GM21737 (cell line): Measurements from ENCODE around the gene WNK1.
"Not testable (repeated sequence)": the region's sequence is repeated elsewhere in the genome, so short reads cannot be mapped to it uniquely, and the experiment has no call there.

Source experiments
- ATAC-seq: cut with Tn5 transposase; IDR thresholded peaks from one replicate; pipeline ENCODE4 v1.9.1; 2021; ENCODE audit warnings: mild to moderate bottlenecking, moderate library complexity; ENCODE audit not compliant: unreplicated experiment

Gene WNK1

DNA sequence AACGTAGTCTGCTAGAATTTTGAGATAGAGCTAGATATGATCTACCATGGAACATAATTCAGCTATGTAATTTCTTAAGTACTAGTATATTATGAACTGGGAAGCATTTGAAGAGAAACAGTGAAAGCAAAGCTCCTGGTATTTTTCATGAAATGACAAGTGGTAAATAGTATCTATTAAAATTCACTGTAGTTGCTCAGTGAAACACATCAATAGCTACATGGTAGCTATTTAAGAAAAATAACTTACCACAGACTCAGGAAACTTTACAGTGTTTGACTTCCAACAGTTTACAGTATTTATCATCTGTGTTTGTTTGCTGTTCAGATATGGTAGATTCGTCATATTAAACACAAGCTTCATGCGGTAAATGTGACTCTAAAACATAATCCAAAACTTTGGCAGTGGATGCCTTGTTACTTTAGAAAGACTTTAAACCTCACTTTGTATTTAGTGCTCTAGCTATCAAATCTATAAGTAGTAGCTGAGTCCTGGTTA lies 25.2 kb downstream of the WNK1 start:
- ATAC-seq = no peak

DNA sequence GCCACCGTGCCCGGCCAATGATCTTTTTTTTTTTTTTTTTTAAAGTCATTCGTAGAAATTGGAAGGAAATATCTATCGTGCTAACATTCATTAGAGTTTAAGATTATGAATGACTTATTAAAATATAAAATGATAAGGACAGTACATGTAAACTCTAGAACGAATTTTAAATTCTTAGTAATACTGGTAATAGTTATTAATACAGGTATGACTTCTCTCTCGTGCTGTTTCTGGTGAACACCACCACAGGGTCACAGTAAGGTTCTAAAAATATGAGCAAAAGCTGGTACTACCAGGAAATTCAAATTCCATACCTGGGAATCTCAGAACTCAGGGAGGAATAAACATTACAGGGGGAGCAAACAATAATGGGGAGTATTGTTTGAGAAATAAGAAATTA lies 26.2 kb downstream of the WNK1 start:
- ATAC-seq = no peak

DNA sequence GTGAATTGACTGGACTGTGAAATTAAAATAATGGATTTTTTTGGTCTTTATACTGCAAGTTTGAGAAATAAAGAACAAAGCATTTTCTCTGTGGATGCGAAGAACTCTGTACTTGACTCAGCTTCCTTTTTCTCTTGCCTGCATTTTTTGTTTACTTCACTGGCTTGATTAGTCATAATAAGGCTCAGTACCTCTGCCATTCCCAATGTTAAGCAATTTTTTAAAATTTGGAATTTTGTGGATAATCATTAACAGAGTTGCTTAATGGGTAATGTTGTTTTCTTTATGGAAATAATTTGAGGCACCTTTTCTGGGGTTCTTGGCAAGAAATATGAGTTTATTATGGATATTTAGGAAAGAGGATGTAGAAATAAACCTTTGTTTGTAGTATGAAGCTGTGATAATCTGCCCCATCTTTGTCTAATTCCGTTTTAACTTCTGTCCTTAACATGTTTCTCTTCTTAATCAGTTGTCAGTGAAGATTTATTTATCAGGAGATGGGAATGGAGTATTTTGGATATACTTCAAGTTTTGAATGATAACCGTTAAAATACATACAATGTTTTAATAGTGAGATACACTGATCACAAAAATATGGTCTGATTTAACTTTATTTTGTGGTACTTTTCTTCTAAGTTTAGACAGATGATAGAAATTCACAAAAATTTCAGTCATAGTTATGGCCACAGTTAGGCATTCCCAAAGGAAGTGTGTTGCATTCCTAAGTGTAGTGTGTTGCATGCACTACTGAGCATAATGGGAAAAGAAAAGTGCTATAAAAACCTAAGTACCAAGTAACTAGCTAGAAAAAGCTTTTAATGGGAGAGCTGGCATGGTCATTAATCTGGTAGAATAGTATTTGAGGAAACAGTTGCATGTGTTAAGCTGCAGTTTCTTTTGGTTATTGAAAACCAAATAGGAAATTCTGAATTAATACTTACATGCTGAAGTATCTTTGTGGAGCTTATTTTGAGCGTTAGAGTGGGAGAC lies 27.7 kb downstream of the WNK1 start:
- no peak for ATAC-seq

DNA sequence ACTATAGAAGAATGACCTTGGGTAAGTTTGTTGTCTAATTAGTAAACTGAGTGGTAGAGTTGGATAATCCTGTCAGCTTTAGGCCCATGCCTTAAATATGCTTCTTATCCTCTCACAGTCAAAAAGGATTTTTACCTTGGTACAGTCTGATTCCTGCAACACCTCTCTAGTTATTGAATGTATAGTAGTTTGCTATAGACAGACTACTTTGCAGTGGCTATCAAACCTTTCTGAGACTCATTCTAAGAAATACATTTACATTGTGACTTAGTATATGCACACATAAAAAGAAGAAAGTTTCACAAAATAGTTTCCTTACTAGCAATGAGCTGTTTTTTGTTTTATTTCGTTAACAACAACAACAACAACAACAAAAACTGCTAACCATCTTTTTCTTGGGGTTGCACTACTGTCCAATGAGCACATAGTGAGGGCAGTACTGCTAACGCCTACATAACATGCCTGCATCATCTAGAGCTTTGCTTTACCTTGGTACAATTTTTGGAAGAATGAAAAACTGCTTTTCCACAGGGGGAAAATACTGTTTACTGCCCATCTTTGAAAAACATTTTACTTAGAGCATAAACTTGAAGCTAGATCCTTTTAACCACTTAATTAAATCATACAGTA lies 28.5 kb downstream of the WNK1 start:
- no peak for ATAC-seq

DNA sequence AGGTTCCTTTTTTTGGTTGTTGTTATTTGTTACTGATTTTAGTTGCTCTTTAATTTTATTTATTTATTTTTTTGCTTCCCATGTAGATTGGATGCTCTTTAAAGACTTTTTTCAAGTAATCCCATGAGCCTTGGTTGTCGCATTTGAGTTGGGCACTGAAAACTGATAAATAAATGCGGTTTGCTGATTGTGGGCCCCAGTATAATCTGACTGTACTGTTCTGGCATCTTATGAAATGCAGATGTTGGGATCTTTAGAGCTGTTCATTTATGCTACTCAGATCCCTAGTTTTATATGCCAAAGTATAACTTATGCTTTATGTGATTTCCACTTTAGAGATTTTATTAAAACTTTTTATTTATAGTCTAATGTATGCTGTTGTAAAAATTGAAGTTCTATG lies 33.3 kb downstream of the WNK1 start:
- no peak for ATAC-seq

DNA sequence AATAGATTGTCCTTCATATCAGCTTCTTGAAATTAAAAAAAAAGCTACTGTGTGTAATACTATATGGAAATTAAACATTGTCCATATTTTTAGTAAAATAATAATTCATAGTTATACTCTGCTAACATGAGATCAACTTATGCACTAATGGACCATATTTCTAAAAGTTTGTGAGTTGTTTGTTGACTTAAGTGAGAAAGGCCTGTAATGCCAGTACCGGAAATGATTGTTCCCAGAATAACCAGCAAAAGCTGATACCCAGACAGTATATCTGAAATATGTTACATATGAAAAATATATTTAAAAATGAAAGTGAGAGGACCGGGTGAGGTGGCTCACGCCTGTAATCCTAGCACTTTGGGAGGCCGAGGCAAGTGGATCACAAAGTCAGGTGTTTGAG lies 35.9 kb downstream of the WNK1 start:
- no peak for ATAC-seq

DNA sequence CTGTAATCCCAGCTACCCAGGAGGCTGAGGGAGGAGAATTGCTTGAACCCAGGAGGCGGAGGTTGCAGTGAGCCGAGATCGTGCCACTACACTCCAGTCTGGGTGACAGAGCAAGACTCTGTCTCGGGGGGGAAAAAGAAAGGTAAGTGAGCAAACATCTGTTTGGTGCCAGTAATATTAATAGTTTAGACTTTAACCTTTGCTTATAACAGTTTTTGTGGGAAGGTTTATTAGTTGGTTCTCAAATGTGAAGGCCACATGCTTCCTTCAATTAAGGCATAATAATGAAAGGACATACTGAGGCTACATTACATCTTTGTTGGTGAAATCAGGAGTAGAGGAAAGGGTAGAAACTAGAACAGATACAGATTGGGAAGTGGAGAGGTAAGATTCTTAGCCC lies 36.4 kb downstream of the WNK1 start:
- not testable (repeated sequence) for ATAC-seq

DNA sequence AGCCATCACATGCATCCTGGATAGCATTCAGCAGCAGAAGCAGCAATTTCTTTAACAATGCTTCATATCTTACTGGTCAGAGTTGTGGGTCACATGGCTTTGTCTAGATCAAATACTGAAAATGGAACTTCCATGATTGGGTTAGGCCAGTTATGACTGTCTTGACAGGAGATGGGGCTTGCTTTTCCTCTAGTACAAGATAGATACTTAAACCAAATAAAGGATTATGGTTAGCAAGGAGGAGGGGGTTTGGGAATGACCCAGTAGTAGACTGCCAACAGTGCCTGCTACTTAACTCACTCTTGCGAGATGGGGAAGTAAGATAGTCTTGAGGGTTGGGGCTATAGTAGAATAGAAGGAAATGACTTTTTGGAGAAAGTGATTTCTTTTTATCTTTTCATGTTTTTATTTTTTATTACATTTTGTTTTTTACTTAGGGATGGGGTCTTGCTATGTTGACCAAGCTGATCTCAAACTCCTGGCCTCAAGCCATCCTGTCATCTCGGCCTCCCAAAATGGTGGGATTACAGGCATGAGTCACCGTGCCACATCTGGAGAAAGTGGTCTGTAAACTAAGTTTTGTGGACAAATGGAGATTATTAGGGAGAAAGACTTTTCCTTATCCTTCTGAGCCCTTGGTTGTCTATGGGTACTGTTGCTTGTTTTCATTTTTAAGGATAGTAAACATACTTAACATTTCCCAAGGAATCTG lies 37.6 kb downstream of the WNK1 start:
- ATAC-seq = no peak

DNA sequence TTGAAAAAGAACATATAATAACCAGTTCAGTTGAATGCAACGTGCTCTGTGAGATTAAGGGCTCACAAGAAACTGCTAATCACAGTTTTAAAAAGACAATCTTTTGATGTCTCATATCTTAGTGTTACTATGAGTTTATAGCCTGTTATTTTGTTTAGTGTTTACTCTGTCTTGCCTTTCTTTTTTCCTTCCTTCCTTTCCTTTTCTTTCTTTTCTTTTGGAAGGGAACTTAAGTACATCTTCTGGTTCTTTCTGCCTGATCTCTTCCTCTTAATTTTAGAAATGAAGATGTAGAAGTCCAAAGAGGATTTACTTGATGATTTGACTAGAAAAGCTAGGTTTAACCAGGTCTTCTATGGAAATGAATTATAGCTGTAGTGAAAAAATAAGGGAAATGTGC lies 38.2 kb downstream of the WNK1 start:
- ATAC-seq = no peak

DNA sequence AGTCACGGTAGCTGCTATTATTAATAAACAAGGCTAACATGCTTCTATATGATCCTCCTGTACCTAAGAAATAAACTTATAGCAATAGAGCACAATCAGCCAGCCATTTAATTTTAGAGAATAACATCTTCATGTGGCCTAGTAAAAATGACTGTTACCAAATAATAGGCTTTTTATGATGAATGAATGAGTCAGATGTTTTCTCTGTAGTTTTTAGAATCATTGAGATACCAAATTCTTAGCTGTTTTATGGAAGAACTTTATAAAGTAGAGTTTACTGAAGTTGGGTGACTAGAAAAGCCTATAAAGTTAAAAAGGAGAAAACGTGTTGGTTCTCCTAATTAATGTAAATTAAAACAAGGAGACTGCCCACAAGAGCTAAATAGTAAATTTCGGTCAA lies 40.7 kb downstream of the WNK1 start:
- no peak for ATAC-seq

DNA sequence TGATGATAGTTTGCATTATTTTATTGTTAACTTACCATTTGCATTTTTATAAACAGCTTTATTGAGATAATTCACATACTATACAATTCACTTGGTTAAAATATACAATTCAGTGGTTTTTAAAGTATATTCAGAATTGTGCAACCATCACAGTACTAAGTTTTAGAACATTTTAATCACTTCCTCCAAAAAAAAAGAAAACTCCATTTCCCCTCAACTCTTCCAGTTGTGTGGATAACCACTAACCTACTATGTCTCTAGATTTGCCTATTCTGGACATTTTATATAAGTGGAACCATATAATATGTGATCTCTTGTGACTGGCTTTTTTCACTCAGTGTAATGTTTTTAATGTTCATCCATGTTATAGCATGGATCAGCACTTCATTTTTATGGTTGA lies 41.3 kb downstream of the WNK1 start:
- ATAC-seq = no peak

DNA sequence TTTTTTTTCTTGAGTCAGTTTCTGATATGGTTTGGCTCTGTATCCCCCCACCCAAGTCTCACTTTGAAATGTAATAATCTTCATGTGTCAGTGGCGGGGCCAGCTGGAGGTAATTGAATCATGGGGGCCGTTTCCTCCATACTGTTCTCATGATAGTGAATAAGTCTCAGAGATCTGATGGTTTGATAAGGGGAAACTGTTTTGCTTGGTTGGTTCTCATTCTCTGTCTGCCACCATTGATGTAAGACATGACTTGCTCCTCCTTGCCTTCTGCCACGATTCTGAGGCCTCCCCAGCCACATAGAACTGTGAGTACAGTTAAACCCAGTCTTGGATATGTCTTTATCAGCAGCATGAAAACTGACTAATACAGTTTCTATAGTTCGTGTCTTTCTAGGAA lies 42.9 kb downstream of the WNK1 start:
- ATAC-seq = no peak

DNA sequence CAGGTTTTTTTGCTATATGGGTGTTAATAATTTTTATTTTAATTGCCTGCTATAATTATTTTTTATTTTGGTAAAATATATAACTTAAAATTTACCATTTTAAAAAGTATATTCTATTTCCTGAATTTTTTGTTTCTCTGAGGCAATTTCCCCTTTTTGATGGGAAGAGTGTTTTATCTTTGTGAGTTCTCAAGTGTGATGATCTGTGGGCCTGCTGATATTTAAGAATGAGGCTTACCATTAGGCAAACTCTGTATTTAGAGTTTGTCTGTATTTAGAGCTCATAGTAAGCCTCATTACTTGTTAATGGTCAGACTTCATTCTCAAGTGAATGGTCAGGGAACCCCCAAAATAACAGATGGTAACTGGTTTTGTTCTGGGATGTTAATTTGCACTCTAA lies 48.0 kb downstream of the WNK1 start:
- no peak for ATAC-seq

DNA sequence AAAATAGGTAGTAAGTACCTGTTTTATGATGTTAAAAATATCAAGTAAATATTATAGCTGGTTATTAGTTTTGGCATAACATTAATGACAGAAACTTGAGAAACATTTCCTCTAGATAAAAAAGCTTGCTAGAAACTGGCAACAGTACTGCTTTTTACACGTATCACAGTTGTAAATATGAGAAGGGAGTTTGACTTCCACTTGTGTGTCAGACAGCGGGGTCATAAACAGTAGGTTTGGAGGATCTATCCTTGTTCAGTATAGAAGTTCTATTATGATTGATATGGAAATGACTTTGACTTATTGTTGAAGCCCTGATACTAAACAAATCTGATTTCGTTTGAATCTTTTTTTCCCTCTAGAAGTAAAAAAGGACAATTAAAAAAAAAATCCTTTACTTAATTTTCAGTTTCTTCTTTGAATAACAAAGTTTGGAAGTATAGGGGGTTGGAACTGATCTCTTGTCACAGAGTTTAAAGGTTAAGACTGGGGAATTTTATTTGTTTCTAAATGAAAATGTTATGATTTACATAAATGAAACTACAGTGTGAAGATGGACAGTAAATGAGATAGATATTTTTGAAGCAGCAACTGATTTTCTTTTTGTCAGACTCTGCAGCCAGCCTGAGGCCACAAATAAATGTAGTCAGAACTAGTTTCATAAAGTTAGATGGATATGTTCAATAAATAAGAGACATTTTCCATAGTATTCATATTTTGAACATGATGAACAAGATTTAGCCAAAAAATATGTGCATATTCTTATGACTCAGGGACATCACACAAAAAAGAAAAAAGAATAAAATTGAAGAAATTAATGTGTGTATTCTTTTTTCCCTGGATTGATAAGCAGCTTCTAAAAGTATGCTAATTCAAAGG lies 50.1 kb downstream of the WNK1 start:
- no peak for ATAC-seq

DNA sequence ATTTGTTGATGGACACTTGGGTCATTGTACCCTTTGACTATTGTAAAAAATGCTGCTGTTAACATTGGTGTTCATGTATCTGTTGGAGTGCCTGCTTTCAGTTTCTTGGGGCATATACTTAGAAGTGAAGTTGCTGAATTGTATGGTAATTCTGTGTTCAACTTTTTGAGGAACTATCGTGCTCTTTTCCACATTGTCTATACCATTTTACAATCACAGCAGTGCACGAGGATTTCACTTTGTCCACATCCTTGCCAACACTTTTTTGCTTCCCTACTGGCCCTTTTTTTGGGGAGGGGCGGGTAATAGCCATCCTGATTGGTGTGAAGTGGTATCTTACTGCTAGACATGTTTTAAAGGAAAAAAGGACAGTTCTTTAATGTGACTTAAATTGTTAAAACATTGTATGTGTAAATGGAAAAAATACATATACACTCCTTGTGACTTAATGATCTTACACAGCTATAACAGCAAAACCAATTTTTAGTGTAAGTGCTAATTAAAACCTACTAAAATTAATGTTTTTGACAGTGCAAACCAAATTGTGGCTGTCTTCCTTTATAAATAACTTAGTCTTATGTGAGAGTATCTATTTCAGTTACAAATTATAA lies 52.7 kb downstream of the WNK1 start:
- ATAC-seq = no peak

DNA sequence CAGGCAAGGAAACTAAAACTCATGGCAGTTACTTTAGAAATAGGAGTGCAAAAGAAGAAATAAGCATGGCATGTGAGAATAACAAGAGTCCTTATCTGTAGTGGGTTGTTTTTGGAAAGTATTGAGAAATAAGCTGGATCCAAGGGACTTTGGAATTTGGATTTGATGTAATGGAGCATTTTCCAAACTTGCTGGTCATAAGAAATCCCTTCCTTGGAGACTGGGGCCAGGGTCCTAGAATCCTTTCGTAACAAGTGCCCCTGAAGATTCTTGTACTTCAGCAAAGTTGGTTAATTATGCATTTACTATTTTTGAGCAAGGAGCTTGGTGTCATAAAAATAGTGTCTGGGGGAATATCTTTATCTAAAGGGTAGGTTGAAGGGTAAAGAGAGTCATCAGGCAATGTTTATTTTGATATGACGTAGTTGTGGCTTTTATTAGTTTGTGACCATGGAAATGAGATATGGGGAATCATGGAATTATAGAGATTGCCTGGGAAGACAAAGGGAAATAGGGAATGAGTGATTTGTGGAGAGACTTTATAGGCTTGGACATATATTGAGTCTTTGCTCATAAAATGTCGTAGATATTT lies 53.9 kb downstream of the WNK1 start:
- ATAC-seq = no peak

DNA sequence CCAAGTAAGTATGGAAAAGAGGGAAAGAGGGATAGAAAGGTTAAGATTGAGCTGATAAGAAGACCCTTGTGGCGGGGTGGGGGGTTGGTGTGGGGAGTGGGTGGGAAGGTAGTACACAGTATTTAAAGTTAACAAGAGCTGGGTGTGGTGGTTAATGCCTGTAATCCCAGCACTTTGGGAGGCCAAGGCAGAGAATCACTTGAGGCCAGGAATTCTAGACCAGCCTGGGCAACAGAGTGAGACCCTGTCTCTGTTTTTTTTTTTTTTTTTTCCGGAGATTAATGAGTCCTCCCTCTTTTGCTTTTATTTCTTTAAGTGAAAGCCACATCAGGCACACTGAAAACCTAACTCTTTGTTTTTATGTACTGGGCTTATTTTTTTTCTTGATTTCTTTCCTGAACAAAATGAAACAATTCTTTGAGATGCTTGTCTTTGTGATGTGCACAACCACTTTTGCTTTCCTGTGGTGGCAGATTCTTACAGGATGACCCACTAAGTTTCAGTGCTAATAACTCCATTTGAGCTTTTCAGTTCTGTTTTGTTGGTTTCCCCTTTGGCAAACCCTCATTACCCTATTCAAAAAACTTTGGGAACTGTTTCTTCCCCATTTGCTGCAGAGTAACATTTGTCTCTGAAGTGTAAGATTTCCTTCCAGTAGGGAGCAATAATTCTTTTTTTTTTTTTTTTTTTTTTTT lies 54.8 kb downstream of the WNK1 start:
- no peak for ATAC-seq

DNA sequence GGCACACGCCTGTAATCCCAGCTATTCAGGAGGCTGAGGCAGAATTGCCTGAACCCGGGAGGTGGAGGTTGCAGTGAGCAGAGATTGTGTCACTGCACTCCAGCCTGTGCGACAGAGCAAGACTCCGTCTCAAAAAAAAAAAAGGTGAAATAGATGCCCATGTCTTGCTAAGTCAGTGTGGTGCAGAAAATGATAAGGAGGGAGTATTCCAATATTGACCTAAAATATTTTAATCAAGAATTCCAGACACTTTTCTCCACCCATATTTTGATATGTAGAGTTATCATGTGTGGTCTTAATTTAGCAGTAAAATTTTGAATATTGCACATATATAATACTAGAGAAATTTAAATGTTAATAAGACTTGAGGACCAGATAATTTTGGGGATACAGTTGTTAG lies 57.7 kb downstream of the WNK1 start:
- ATAC-seq = no peak
